B cell (primary cell): ENCODE data around the gene GPX7.

Source experiments
- EZH2 ChIP-seq: IDR thresholded peaks from 2 replicates; pipeline ENCODE4 v1.6.1; 2012; ENCODE audit warnings: borderline replicate concordance, low read depth, mild to moderate bottlenecking, moderate library complexity, low read length; ENCODE audit not compliant: insufficient read depth, poor library complexity, severe bottlenecking
- TF ChIP-seq, protein P1 (sequence below): fragments of 200-600 bp; IDR thresholded peaks from one replicate; pipeline ENCODE4 v1.8.0; 2022; ENCODE audit warnings: antibody characterized with exemption, mild to moderate bottlenecking

GRCh38 chr1:52556641-52557360 is 45.4 kb upstream of the GPX7 start:
- TF ChIP-seq, protein P1, sequence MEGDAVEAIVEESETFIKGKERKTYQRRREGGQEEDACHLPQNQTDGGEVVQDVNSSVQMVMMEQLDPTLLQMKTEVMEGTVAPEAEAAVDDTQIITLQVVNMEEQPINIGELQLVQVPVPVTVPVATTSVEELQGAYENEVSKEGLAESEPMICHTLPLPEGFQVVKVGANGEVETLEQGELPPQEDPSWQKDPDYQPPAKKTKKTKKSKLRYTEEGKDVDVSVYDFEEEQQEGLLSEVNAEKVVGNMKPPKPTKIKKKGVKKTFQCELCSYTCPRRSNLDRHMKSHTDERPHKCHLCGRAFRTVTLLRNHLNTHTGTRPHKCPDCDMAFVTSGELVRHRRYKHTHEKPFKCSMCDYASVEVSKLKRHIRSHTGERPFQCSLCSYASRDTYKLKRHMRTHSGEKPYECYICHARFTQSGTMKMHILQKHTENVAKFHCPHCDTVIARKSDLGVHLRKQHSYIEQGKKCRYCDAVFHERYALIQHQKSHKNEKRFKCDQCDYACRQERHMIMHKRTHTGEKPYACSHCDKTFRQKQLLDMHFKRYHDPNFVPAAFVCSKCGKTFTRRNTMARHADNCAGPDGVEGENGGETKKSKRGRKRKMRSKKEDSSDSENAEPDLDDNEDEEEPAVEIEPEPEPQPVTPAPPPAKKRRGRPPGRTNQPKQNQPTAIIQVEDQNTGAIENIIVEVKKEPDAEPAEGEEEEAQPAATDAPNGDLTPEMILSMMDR: no peak
- no peak for TF ChIP-seq EZH2
